ENCODE measurements around the gene TMEM14C. TPM values are rescaled to one million over a fixed set of nuclear protein-coding genes. Genes with fewer than 3 reads are reported as not detected.

TMEM14C gene
- polyA plus RNA-seq, 1 donor (not counting 4 experiments of a cell fraction or from before 2014, with no cell fraction given): 304 TPM

DNA sequence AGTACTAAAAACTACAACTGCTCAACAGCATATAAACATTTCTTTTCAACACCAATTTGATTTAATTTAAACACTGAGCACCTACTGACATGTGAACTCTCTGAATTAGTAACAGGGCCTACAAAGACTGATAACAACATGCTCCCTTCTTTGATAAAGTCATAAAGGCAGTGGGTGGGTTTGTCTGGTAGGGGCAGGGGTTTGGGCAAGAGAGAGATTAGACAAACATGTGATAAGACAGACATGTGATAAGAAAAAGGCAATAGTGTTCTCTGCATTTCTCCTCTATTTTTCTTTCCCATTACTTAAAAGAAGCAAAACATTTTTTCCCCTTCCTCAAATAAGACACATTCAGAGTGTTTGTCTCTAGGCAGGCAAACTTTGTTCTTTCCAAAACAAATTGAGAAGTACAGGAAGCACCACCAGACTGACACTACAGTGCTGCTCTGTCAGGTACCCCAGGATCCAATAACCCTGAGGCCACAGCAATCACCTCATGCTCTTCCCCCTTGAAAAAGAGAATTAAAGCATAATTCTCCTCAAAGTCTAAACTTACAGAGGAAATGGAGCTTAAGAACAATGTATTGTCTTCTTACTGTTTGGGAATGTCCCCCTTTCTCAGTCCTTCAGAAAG, 40.4 kb upstream of the TMEM14C start:
- dilution Hi-C loops (cut with MboI; ENCODE audit: extremely low pct_ligation_motif_present, low sequenced_read_pairs): no loop called here
- FAIRE-seq: no peak

DNA sequence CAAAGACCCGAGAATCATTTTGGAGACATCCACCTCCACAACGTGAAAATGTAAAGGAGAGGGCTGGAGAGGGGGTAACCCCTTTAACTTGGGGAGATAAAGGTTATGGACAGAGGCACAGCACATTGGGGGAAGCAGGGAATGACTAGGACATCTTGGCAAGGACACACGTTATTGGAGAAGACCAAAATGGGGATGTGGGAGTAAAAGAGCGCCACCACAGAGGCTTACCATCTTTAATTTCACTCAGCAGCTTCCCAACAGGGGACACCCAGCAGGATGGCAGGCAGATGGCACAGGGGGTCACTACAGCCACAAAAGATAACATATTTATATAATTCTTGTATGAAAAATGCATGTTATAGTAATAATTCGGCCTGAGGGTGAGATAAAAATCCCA, 38.3 kb upstream of the TMEM14C start:
- Histone ChIP-seq H3K79me2 (ENCODE audit: control insufficient read depth, insufficient read depth, low read length) (no peaks in the 10 kb centered on the region), H3K4me3 (ENCODE audit: control insufficient read depth in 2 of 3, extremely low read depth in 1 of 3, insufficient read depth in 2 of 3, low read depth in 1 of 3, low read length in 3 of 3) (no peak overlapping the region), H3K36me3 (ENCODE audit: control insufficient read depth in 2 of 2, extremely low read depth in 1 of 2, insufficient read depth in 2 of 2, low read length in 2 of 2) (no peaks in the 10 kb centered on the region), H3K4me2 (ENCODE audit: control insufficient read depth, extremely low read depth, insufficient read depth, low read depth, low read length) (no peak overlapping the region), H3K9ac (ENCODE audit: control insufficient read depth, extremely low read depth, insufficient read depth, low read length) (no peak overlapping the region), H3K27me3 (ENCODE audit: control insufficient read depth, extremely low read depth, insufficient read depth, low read length) (no peaks in the 10 kb centered on the region), H3K4me1 (ENCODE audit: control insufficient read depth, extremely low read depth, insufficient read depth, low read length) (no peaks in the 10 kb centered on the region), H3K9me1 (ENCODE audit: control insufficient read depth, extremely low read depth, insufficient read depth, low read length) (no peaks in the 10 kb centered on the region), H3K27ac (ENCODE audit: control insufficient read depth, insufficient read depth, low read length) (no peak overlapping the region), H3K9me3 (ENCODE audit: control insufficient read depth, low read depth, low read length) (no peaks in the 10 kb centered on the region), H4K20me1 (ENCODE audit: control insufficient read depth, extremely low read depth, insufficient read depth, low read length) (no peaks in the 10 kb centered on the region), H2AFZ (ENCODE audit: control insufficient read depth, low read length) (no peak overlapping the region)
- FAIRE-seq: no peak
- DNase-seq (ENCODE audit: low read depth, low spot score): no peak
- dilution Hi-C loops (cut with MboI; ENCODE audit: extremely low pct_ligation_motif_present, low sequenced_read_pairs): no loop called here
- TF ChIP-seq, protein P1, sequence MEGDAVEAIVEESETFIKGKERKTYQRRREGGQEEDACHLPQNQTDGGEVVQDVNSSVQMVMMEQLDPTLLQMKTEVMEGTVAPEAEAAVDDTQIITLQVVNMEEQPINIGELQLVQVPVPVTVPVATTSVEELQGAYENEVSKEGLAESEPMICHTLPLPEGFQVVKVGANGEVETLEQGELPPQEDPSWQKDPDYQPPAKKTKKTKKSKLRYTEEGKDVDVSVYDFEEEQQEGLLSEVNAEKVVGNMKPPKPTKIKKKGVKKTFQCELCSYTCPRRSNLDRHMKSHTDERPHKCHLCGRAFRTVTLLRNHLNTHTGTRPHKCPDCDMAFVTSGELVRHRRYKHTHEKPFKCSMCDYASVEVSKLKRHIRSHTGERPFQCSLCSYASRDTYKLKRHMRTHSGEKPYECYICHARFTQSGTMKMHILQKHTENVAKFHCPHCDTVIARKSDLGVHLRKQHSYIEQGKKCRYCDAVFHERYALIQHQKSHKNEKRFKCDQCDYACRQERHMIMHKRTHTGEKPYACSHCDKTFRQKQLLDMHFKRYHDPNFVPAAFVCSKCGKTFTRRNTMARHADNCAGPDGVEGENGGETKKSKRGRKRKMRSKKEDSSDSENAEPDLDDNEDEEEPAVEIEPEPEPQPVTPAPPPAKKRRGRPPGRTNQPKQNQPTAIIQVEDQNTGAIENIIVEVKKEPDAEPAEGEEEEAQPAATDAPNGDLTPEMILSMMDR (optimal IDR thresholded peaks at IDR 0.05 in 1 of 3, IDR thresholded peaks at IDR 0.05 in 1 of 3, conservative IDR thresholded peaks at IDR 0.05 in 1 of 3; ENCODE audit: extremely low read depth in 1 of 3, insufficient read depth in 2 of 3, low read length in 3 of 3): no peak
- no peak for TF ChIP-seq EZH2 (IDR thresholded peaks at IDR 0.05; ENCODE audit: low read length)

More for the DNA sequence above, 40.4 kb upstream of the TMEM14C start:
- no peak for DNase-seq (ENCODE audit: low read depth, low spot score)
- no peaks in the 10 kb centered on the region for H3K79me2 ChIP-seq (ENCODE audit: control insufficient read depth, insufficient read depth, low read length)
- H3K4me3 ChIP-seq (ENCODE audit: control insufficient read depth in 2 of 3, extremely low read depth in 1 of 3, insufficient read depth in 2 of 3, low read depth in 1 of 3, low read length in 3 of 3): no peak overlapping the region
- H3K27ac ChIP-seq (ENCODE audit: control insufficient read depth, insufficient read depth, low read length): no peak overlapping the region
- H3K4me1 ChIP-seq (ENCODE audit: control insufficient read depth, extremely low read depth, insufficient read depth, low read length): no peaks in the 10 kb centered on the region
- no peaks in the 10 kb centered on the region for H4K20me1 ChIP-seq (ENCODE audit: control insufficient read depth, extremely low read depth, insufficient read depth, low read length)
- no peaks in the 10 kb centered on the region for H3K9me3 ChIP-seq (ENCODE audit: control insufficient read depth, low read depth, low read length)
- H3K9ac ChIP-seq (ENCODE audit: control insufficient read depth, extremely low read depth, insufficient read depth, low read length): no peak overlapping the region
- H2AFZ ChIP-seq (ENCODE audit: control insufficient read depth, low read length): no peak overlapping the region
- no peaks in the 10 kb centered on the region for H3K36me3 ChIP-seq (ENCODE audit: control insufficient read depth in 2 of 2, extremely low read depth in 1 of 2, insufficient read depth in 2 of 2, low read length in 2 of 2)
- no peak for TF ChIP-seq EZH2 (IDR thresholded peaks at IDR 0.05; ENCODE audit: low read length)
- TF ChIP-seq, protein P1 (optimal IDR thresholded peaks at IDR 0.05 in 1 of 3, IDR thresholded peaks at IDR 0.05 in 1 of 3, conservative IDR thresholded peaks at IDR 0.05 in 1 of 3; ENCODE audit: extremely low read depth in 1 of 3, insufficient read depth in 2 of 3, low read length in 3 of 3): no peak
- no peak overlapping the region for H3K4me2 ChIP-seq (ENCODE audit: control insufficient read depth, extremely low read depth, insufficient read depth, low read depth, low read length)
- H3K27me3 ChIP-seq (ENCODE audit: control insufficient read depth, extremely low read depth, insufficient read depth, low read length): no peaks in the 10 kb centered on the region
- no peaks in the 10 kb centered on the region for H3K9me1 ChIP-seq (ENCODE audit: control insufficient read depth, extremely low read depth, insufficient read depth, low read length)

Measured in keratinocyte (primary cell).